GM12878 (cell line): ENCODE measurements around the gene MGAT5. TPM values are rescaled to one million over a fixed set of nuclear protein-coding genes. Genes with fewer than 3 reads are reported as not detected.

ENCODE experiments used
- ATAC-seq: fragments of 200-7000 bp; cut with Tn5 transposase; 3 replicates; pipeline ENCODE4 v1.9.1; 2020; ENCODE audit warnings: mild to moderate bottlenecking, moderate library complexity
- BruUV-seq: library from RNA; stranded (reverse); fragments of 400-500 nt; replicated peaks from 2 replicates; lab custom pipeline; 2021; lab: Mats Ljungman, UMichigan
- CTCF ChIA-PET: fragments of 300-600 bp; sonication (Branson Sonifier 250); formaldehyde crosslinking; extraction: SDS; loops from one replicate; lab custom pipeline; 2021; ENCODE audit warnings: inconsistent platforms; lab: Yijun Ruan, JAX
- POLR2A ChIA-PET: fragments of 350-600 bp; formaldehyde crosslinking; extraction: SDS; loops from one replicate; lab custom pipeline; 2021; ENCODE audit warnings: inconsistent platforms; lab: Charles Lee
- RAD21 ChIA-PET: fragments of 300-600 bp; sonication (Branson Sonifier 250); formaldehyde crosslinking; loops from one replicate; lab custom pipeline; 2023; ENCODE audit warnings: antibody characterized with exemption; ENCODE audit not compliant: unreplicated experiment; lab: Charles Lee
- SMC1A ChIA-PET: fragments of 300-600 bp; sonication (Branson Sonifier 250); formaldehyde crosslinking; loops from one replicate; lab custom pipeline; 2023; ENCODE audit not compliant: unreplicated experiment, uncharacterized antibody; lab: Charles Lee
- DNase-seq: peaks from one replicate; pipeline ENCODE4 v3.0.0-alpha.2; 2011; ENCODE audit warnings: low read depth, low spot score
- FAIRE-seq: peaks from 3 replicates; lab custom pipeline; 2011; peaks lifted over from hg19 to GRCh38; lab: Jason Lieb, UNC
- H2AFZ ChIP-seq: 2 replicates; pipeline ENCODE4 v1.6.0; 2011; ENCODE audit warnings: low read depth, low read length, control low read depth; ENCODE audit not compliant: control insufficient read depth
- H3K27ac ChIP-seq: 2 replicates; pipeline ENCODE4 v1.5.1; 2011; ENCODE audit warnings: control low read depth; ENCODE audit not compliant: control insufficient read depth, insufficient read depth
- H3K27me3 ChIP-seq, 2 experiments: replicated peaks in 1 of 2; 2 replicates each; pipeline versions ENCODE4 v1.6.0 to v1.6.1; 2011; ENCODE audit warnings: low read length in 1 of 2; ENCODE audit not compliant: control insufficient read depth in 2 of 2, insufficient read depth in 2 of 2
- H3K36me3 ChIP-seq, 2 experiments: 2 replicates each; pipeline ENCODE4 v1.5.1; 2011; ENCODE audit warnings: low read length in 1 of 2; ENCODE audit not compliant: control insufficient read depth in 2 of 2, insufficient read depth in 2 of 2
- H3K4me1 ChIP-seq: 2 replicates; pipeline ENCODE4 v1.6.1; 2011; ENCODE audit warnings: mild to moderate bottlenecking, low read length, moderate library complexity, mixed read lengths; ENCODE audit not compliant: control insufficient read depth, insufficient read depth
- H3K4me2 ChIP-seq: 2 replicates; pipeline ENCODE4 v1.6.0; 2011; ENCODE audit warnings: control low read depth; ENCODE audit not compliant: control insufficient read depth, insufficient read depth
- H3K4me3 ChIP-seq: fragments of 200-600 bp; sonication (generic); 2 replicates; pipeline ENCODE4 v1.5.1; 2016
- H3K79me2 ChIP-seq: 2 replicates; pipeline ENCODE4 v1.6.0; 2011; ENCODE audit warnings: low read length; ENCODE audit not compliant: control insufficient read depth, insufficient read depth
- H3K9ac ChIP-seq: 2 replicates; pipeline ENCODE4 v1.8.0; 2011; ENCODE audit warnings: low read length, control low read depth, mixed read lengths; ENCODE audit not compliant: control insufficient read depth, insufficient read depth
- H3K9me3 ChIP-seq: replicated peaks from 3 replicates; pipeline ENCODE4 v1.5.1; 2011; ENCODE audit warnings: mild to moderate bottlenecking, low read length; ENCODE audit not compliant: control insufficient read depth, insufficient read depth
- H4K20me1 ChIP-seq: 2 replicates; pipeline ENCODE4 v1.6.0; 2011; ENCODE audit not compliant: control insufficient read depth, insufficient read depth
- ATF2 ChIP-seq: IDR thresholded peaks from 2 replicates; pipeline ENCODE4 v1.6.1; 2012; ENCODE audit warnings: low read length, inconsistent platforms
- CREB1 ChIP-seq: IDR thresholded peaks from 2 replicates; pipeline ENCODE4 v1.6.1; 2012; ENCODE audit warnings: low read depth, mild to moderate bottlenecking, inconsistent platforms
- IKZF2 ChIP-seq, 2 experiments: fragments of 450-650 bp; IDR thresholded peaks; 2 replicates each; pipeline ENCODE4 v1.6.1; 2017; ENCODE audit warnings: mild to moderate bottlenecking in 2 of 2, moderate library complexity in 2 of 2
- IRF3 ChIP-seq: fragments of 450-650 bp; IDR thresholded peaks from 2 replicates; pipeline ENCODE4 v1.6.1; 2014; ENCODE audit warnings: mild to moderate bottlenecking
- JUND ChIP-seq: IDR thresholded peaks from 2 replicates; pipeline ENCODE4 v1.6.1; 2012; ENCODE audit warnings: low read depth, mild to moderate bottlenecking, low read length, improper control_type of control experiment, moderate library complexity
- KDM1A ChIP-seq: fragments of 200-600 bp; sonication (generic); IDR thresholded peaks from 2 replicates; pipeline ENCODE4 v1.6.1; 2016; ENCODE audit warnings: borderline replicate concordance
- MAX ChIP-seq: IDR thresholded peaks from 2 replicates; pipeline ENCODE4 v1.6.1; 2012; ENCODE audit warnings: low read depth, low read length, improper control_type of control experiment
- MTA3 ChIP-seq: IDR thresholded peaks from 2 replicates; pipeline ENCODE4 v1.6.1; 2012; ENCODE audit warnings: low read length, inconsistent platforms, borderline replicate concordance
- PML ChIP-seq: IDR thresholded peaks from 2 replicates; pipeline ENCODE4 v1.6.1; 2012; ENCODE audit warnings: low read length, inconsistent platforms
- PRDM15 ChIP-seq: fragments of 450-650 bp; formaldehyde crosslinking; IDR thresholded peaks from 2 replicates; pipeline ENCODE4 v1.4.0; 2020; ENCODE audit warnings: mild to moderate bottlenecking, moderate library complexity
- RBBP5 ChIP-seq: fragments of 200-600 bp; sonication (generic); conservative IDR thresholded peaks from 2 replicates; pipeline ENCODE4 v1.6.1; 2016
- SUPT20H ChIP-seq: IDR thresholded peaks from 2 replicates; pipeline ENCODE4 v1.6.1; 2011; ENCODE audit warnings: low read depth, mild to moderate bottlenecking, low read length, moderate library complexity, borderline replicate concordance; ENCODE audit not compliant: control insufficient read depth
- TCF7 ChIP-seq: IDR thresholded peaks from 2 replicates; pipeline ENCODE4 v1.6.1; 2014; ENCODE audit warnings: antibody characterized with exemption, borderline replicate concordance
- ZNF217 ChIP-seq: fragments of 450-650 bp; IDR thresholded peaks from 2 replicates; pipeline ENCODE4 v1.6.1; 2017; ENCODE audit warnings: antibody characterized with exemption, mild to moderate bottlenecking
- ZNF687 ChIP-seq: fragments of 450-650 bp; IDR thresholded peaks from 2 replicates; pipeline ENCODE4 v1.6.1; 2017; ENCODE audit warnings: mild to moderate bottlenecking, moderate library complexity
- WGBS: methylation state at CpG from one replicate; pipeline ENCODE4 v1.1.6; 2016; ENCODE audit warnings: low lambda C conversion rate; ENCODE audit not compliant: insufficient replicate concordance, insufficient coverage; ENCODE audit errors: missing lambda C conversion rate; 5-methylcytosine and 5-hydroxymethylcytosine counted together
- in situ Hi-C: fragments of 300-500 bp; cut with MboI; formaldehyde crosslinking; loops from 9 replicates; pipeline ENCODE4 v1.14.3; 2018; ENCODE audit warnings: mixed read lengths
- intact Hi-C: fragments of 100-400 bp; cut with micrococcal nuclease; formaldehyde crosslinking; loops from one replicate; pipeline ENCODE4 v1.14.2; 2022; ENCODE audit not compliant: unreplicated experiment
- polyA plus RNA-seq, 11 experiments: library from polyadenylated mRNA; depleted of rRNA in 4 of 11; unstranded in 6 of 11; stranded (reverse) in 5 of 11; fragments of >200 nt; fragmentation: Nextera tagmentation in 4 of 11; fragmentation: Illumina TruSeq in 1 of 11; extraction: Ambion mirVana in 4 of 11; extraction: Trizol in 1 of 11; gene quantifications; 1 replicate in 1 of 11; 2 replicates in 10 of 11; pipeline versions ENCODE4 v1.2.1 to v1.2.3, GENCODE V29; 2011 to 2016; ENCODE audit warnings: inconsistent platforms in 2 of 11, missing spikeins in 2 of 11, low read depth in 1 of 11
- total RNA-seq, 4 experiments: library from RNA; depleted of rRNA in 3 of 4; stranded (reverse); fragments of >200 nt in 3 of 4; fragmentation: Illumina TruSeq in 1 of 4; extraction: Trizol in 1 of 4; gene quantifications; 2 replicates each; pipeline versions ENCODE4 v1.2.1 to v1.2.3, GENCODE V29; 2013 to 2021

MGAT5 gene
- total and polyA plus RNA-seq, 10 of the 15 experiments (the other 5 are each of a cell fraction or from before 2014, with no cell fraction given), result 4.9 to 104 (median 36.2) TPM

- POLR2A ChIA-PET, result no interaction called here
- Histone ChIP-seq H3K4me3 (no peak overlapping the region), H4K20me1 (no peaks in the 10 kb centered on the region), H3K27me3 (no peaks in the 10 kb centered on the region), H3K36me3 (peaks cover 14 to 15% of the 10 kb centered on the region in 2 experiments), H3K79me2 (peaks cover 31% of the 10 kb centered on the region), H3K9ac (no peak overlapping the region), H3K4me1 (peaks cover 17% of the 10 kb centered on the region), H3K9me3 (no peaks in the 10 kb centered on the region; the same call in 2 of the 3 replicates), H3K4me2 (no peak overlapping the region), H2AFZ (no peak overlapping the region), H3K27ac (no peak overlapping the region)
- intact Hi-C loops, result no loop called here
- DNase-seq, result no peak
- SMC1A ChIA-PET, result interaction anchor here (1.0 to 1.1 kb wide), 2 partner anchors 12 to 56 kb away, joined by 3 read pairs; no protein-coding TSS in a partner anchor
- CTCF ChIA-PET, result interaction anchor here (0.8 to 1.1 kb wide), 3 partner anchors 9 to 21 kb away, joined by 3 to 5 read pairs (median 3); no protein-coding TSS in a partner anchor
- WGBS, result 80% methylated on average over 4 of the region's 4 CpGs
- ATAC-seq, result no peak
- in situ Hi-C loops, result no loop called here
- RAD21 ChIA-PET, result no interaction called here
- BruUV-seq, result no TSS peak
- FAIRE-seq, result no peak
- TF ChIP-seq CREB1 (no peak), KDM1A (no peak), SUPT20H (no peak), RBBP5 (no peak), TCF7 (no peak), PRDM15 (no peak), ZNF217 (no peak), ZNF687 (no peak), PML (no peak), MTA3 (no peak), IRF3 (no peak), MAX (no peak), ATF2 (no peak), JUND (no peak), IKZF2 (IDR thresholded peaks at IDR 0.05) (no peak)
Measured at GRCh38 chr2:134314202-134314601, 60.3 kb downstream of the MGAT5 start.
